GM03348 (cell line): ENCODE data around the gene RAD51B.
"Not testable (repeated sequence)": the region's sequence is repeated elsewhere in the genome, so short reads cannot be mapped to it uniquely, and the experiment has no call there.

Experiments used
- DNase-seq: peaks from one replicate; pipeline ENCODE4 v3.0.0; 2012; ENCODE audit warnings: low spot score

Gene RAD51B

DNA sequence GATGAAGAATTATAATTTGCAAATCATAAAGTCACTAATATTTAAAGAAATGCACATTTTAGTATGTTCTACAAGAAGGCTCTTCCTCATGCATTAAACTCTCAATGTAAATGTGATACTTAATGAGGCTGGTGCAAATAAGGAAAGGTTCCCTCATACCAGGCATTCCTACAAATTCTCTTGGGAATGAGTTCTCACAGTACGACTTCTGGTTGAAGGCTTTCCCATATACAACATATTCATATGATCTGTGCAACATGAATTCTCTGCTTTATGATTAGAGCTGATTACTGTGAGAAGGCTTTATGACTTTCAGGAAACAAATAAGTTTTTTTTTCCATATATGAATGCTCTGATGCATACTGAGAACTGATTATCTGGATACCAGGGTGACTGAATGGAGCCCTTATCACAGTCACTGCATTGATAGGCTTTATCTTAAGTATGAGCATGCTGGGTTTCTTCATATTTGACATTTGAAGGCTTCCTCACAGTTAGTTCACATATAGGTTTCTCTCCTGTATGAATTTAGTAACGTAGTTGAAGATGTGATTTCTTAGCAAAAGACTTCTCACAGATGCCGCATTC lies 293.9 kb downstream of the RAD51B start:
- no peak for DNase-seq

DNA sequence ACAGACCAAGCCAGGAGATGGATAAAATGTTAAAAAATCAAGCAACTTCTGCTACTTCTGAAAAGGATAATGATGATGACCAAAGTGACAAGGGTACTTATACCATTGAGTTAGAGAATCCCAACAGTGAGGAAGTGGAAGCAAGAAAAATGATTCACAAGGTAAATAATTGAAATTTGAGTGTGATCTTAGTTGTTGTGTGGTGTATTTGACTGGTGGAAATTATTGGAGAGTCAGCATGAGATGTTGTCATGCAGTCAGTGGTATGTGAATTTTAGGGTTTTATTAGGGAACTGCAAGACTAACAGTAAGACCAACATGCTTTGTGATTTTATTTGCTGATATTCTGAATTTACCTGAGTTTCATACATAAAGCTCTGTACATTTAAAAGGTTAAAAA lies 296.4 kb downstream of the RAD51B start:
- not testable (repeated sequence) for DNase-seq

DNA sequence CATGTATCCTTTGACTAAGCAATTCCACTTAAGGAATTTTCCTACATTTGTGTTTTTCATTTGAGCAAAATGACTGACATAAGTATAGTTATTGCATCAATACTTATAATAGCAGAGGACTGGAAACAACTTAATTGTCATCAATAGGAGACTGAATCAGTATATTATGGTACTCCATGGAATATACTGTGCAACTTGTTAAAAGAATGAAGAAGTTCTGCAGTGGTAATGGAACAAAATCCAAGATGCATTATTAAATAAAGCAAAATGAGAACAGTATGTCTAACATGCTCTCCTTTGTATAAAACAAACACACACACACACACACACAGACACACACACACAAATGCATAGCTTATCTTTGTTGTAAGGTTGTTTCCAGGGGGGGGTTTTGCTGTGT lies 303.1 kb downstream of the RAD51B start:
- no peak for DNase-seq

DNA sequence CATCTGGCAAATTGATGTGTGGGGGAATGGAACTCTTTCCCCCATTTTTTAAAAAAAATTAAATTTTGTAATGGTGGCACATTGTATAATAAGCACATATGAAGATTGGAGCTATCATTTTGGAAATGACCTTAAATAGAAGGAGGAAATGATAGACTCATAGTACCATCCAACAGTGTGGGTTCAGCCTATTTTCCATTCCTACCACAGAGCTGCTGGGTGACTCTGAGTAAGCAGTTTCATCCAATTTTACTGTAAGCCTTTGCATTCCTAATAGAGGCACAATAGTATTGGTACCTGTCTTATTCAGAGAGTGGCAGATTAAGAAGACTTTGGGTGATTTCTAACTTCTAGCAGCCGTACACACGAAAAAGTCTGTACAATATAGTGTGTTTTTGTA lies 304.5 kb downstream of the RAD51B start:
- DNase-seq, result no peak

DNA sequence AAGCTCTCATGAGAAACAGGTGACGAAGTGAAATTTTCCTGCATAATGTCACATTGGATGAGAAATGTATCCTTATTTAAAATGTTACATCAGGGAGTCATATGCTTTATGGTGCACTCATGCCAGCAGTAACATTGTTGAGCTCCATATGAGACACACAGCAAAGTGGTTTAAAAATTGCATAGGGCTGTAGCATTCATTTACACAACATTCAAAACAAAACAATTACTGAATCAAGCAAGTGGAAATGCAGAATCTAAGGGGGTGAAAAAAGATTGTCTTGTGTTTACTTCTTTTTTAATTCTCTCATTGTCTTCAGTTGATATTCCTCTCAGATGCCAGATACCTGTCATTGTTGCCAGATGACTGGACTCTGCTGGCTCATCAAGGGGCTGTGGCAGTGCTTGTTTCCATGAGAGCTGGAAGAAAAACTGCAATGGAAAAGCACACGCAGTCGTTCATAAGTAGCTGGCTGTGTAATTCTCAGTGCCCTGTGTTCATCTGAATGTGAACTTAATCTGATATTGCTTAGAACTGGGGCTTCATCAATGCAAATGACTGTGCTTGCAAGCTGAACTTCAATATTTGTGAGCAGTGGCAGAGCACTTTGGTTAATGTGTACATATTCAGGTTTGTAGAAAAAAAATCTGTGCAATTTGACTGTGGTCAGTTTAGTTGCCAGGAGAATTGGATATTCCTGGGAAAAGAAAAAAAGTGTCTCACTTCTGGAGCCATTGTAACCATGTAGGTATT lies 305.6 kb downstream of the RAD51B start:
- DNase-seq, result peak; percentile 52

DNA sequence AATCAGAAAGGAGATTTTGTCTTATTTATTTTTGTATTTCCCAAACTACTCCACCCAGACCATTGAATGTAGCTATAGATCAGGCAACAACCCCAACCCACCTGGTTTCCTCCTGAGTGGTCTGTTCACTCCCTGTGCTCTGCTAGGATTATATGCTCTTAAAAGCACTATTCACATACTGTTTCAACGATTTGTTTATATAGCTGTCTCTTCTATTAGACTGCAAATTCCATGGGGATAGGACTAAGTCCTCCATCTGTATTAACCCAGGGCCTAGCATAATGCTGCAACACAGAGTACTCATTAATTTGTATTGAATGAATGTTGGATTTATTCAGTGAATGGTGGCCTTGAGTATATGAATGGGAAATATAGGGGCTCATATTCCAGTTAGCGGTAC lies 307.6 kb downstream of the RAD51B start:
- no peak for DNase-seq

DNA sequence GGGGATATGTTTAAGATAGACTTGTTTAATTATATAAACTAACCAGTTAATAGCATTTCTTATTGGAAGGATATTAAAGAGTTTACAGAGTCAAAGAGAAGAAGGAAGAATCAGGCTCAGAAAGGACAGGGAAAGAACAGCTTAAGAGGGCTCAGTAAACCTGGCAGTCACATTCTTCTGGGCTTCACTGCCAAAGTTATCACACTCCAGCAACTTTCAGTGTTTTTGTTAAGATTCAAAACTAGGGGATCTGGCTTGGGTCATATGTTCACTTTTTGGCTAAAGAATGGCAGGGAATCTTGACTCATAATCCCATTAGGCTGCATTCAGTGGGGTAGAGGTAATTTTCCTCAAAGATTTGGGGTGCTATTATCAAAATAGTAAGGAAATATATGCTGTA lies 312.3 kb downstream of the RAD51B start:
- no peak for DNase-seq

DNA sequence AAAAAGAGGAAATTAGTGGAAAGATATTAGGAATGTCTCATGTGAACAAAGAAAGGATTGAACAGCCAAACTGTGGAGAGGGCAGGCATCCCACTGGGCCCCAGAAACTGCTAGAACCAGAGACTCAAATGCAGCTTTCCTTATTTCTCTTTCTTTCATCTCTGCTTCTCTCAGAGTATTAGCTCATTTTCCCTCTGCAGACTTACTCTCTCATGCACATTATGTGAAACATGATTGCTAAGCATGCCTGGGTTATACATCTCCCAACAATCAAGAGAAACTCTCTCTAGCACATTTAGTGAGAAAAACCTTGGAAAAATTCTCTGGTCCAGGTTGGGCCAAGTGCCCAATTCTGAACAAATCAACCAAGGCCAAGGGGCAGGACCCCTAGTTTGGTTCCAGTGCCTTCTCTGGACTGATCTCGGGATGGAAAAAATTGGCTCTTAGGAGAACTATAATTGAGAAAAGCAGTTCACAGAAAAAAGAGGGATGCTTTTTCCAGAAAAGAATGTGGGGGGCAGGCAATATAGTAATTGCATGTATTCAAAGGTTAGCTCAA lies 313.1 kb downstream of the RAD51B start:
- no peak for DNase-seq

DNA sequence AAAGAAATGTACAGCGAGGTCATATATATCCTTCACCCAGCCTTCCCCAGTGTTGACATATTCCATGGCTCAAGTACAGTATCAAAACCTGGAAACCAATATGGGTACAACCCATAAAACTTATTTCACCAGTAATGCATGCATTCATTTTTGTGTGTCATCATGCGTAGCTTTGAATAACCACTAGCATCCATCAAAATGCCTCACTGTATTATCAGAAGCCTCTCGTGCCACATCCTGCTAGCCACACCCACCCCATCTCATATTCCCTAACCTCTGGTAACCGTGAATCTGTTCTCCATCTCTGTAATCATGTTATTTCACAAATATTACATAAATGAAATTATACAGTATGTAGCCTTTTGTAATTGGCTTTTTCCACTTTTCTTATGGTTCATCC lies 314.3 kb downstream of the RAD51B start:
- no peak for DNase-seq

DNA sequence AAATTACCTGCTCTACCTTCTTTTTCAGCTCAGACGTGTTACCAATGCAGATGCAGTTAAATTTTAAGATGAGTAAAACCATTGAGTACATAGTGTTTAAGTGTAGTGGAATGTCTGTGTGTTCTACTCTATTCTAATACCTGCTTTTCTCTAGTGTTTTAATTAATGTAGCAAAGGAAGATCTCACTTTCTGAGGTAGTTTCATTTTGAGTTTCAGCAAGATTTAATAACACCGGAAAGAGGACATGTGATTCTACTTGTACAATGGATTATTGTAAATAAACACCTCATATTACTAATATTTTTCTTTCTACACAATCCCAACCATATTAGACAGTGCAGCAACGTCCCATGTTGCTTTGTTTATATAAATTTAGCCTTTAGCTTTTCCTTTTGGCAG lies 315.4 kb downstream of the RAD51B start:
- DNase-seq, result no peak

DNA sequence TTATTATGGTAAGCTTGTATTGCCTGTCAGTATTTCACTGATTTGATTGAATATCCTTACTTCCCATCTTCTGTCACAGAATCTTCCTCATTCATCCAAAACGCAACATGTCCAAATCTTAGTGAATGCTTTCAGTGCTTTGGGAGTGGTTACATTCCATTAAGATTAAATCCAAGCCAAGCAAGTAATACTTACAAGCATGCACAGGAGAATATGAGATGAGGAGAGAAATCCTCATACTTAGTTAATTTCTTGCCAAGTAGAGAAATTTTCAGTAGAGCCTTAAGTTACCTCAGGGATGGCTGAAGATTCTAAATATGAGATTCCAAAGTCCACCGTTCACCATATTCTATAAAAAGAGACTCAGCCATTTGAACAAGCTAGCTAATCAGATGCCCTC lies 316.0 kb downstream of the RAD51B start:
- DNase-seq, result peak; percentile 61

DNA sequence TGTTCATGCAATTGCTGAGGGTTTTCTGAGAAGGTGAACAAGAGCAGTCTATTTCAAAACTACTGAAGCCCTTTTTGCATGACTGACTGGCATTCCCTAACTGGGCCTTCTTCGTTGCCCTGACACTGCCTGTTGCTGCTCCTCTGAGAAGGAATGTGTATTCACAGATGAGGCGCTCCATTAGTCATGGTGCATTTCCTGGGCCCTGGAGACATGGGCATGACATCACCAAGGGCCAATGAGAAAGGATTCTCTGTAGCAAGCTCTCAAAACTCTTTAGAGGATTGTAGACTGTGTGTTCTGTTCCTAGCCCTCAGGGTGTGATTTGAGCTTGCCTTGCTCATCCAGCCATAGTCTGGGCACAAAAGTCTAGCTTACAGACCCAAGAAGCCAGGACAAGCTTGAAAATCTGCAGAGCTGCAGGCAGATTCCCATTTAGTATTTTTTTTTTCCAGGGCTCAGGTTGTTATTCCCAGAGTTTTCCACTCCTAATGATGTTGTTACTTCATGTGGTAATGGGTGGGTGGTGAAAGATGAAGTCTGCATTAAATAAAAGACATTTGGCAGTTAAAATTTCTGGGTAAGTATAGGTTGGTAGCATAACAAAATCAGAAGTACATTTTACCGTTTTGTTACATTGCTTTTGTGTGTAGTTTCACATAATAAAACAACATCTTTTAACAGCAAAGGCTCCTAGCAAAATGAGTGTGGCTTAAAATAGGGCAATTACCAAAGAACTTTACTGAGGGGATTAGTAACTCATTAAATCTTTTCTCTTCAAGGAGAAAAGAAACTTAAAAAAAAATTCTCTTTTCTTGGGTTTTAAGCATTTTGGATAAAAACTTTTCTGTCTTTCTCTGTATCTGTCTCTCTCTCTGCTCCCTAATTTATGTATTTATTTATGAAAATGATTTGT lies 318.4 kb downstream of the RAD51B start:
- DNase-seq, result peak; percentile 84

DNA sequence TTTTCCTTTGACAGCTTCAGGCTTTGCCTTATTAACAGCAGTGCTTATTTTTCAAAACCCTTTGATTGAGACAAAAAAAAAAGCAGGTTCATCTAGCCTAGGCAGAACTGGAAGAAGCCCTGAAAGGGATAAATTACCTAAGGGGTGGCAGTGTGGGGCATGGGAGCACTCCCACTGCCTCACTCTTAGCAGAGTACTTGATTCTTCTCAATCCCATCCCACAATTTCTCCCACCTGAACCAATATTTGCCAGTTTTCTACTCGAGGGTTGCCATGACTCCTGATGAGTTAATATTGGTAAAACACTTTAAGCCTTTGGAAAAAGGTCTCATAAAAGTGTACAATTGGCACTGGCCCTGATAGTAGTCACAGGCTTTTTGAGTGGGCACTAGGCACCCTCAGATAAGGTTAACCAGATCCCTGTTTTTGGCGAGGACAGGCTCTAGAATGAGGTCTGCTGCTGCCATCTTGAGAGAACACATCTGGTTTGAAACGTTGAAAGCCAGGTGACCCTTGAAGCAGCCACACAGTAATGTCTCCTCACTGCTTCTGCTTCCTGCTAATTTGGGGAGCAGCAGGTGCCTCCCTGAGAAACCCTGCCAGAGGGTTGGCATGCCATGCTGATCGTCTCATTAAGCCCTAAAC lies 320.0 kb downstream of the RAD51B start:
- no peak for DNase-seq

DNA sequence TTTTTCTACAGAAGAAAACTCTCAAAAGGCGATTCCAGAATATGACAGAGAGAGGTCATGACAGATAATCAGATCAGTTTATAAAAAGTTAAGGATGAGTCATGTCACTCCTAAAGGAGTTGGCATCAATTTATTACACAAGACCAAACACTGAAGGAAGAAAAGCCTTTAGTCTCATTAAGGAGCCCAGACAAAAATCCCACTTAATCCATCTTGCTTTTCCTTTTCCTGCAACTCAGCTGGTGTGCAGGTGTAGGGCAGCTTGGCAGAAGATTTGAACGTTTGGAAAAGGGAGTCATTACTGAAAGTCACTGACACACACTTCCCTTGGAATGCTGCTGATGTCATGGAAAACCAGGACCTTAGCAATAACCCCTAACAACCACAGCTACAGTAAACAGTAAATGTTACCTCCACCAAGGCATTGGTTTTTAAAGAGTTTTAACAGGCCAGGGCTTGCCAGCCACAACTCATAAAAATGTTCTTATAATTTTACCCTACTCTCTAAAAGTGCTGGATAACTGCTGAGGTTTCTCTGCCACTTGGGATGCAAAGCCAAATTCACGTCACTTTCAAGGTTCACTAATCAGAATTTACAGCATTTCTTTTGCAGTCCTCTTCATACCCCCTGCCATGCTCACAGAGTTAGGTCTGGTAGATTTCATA lies 320.6 kb downstream of the RAD51B start:
- DNase-seq, result peak; percentile 62

DNA sequence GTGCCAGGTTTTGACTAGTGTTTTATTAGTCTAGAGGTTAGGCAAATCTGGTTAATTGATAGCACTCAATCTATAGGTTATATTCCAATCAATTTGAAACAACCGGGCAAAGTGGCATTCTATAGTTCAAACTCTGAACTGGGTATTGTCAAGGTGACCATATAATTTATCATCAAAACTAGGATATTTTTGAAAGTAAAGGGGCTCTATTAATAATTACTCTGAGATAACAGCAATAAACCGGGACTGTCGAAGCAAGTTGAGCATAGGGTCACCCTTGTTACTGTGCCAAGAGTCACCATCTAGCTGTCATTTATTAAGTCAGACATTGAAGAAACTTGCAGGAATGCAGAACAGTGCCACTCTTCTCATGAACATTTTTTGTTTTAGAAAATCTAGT lies 321.2 kb downstream of the RAD51B start:
- no peak for DNase-seq

DNA sequence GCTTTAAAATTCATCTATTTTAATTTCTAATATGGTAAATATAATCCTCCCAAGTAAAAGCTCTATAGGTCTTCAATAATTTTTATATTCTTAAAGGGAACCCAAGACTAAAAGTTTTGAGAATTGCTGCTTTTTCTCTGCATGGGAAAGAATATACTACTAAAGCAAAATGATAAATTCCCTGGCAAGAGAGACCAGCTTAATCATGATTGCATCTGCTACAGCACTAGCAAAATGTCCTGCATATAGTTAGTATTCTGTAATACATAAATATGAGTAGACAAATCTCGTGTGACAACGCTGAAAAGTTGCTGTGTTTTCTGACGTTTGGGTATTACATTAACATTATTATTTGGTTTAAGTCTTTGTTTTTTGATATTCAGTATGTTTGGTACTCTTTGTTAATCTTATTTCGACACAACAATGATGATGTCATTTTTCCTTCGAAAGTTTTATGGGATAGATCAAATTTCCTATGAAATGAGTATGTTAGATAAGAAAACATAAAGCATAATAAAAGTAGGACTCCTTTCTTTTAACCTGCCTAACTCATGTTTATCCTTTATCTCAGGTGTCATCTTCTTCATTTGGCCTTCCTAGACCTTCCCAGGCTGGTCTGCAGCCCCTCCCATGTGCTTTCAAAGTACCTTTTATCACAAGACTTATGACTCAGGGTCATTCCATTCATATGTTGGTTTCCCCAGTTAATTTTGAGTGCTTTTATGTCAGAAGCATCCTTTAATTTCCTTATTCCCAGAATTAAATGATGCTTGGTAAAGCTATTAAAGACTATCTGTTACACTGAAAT lies 321.9 kb downstream of the RAD51B start:
- no peak for DNase-seq

DNA sequence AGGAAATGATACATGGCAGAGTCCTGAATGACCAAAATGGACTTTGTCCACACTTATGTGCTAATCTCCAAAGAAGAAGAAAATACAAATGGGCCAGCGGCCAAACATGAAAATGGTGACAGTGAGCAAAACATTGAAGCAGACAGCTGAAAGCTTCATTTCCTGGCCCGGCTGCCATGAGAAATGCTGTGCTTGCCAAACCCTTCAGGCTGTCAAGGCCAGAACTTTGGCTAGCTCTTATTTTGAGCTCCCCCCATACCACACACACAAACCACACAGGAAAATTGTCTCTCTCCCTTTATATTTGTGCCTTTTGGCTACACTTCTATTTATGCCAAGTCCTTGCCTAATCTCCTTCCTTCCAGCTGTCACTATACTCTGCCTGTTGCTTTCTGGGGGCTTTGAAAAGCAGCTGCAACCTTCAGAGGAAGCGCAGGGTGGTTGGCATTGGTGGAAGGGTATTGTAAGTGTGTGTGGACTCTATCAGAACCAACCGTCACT lies 323.8 kb downstream of the RAD51B start:
- peak; percentile 32 for DNase-seq

DNA sequence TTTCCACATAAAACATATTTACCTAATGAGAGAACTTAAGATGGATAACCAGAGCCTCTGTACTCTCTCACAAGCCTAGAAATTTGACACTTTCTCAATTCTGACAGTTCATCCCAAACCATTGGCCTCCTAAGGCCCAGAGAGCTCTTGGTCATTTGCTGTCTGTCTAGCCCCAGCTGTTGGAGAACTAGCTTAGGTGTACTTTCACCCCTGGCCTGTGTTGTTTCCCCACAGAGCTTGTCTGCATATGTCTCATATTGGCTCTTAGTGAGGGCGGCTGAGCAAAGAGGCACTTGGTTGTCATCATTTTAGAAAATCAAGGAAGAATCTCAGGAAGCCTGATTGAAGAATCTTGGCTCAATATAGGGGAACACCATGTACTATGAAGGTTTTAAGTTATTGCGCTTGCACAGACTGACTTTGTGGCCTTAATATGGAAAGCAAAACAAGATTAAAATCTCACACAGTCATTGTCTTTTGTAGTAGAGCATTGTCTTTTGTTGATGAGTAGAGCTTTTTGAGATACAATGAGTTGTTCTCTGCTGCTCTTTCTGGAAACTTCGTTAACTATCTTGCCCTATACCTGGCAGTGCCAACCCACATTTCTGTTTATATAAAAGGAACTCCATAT lies 324.6 kb downstream of the RAD51B start:
- no peak for DNase-seq

DNA sequence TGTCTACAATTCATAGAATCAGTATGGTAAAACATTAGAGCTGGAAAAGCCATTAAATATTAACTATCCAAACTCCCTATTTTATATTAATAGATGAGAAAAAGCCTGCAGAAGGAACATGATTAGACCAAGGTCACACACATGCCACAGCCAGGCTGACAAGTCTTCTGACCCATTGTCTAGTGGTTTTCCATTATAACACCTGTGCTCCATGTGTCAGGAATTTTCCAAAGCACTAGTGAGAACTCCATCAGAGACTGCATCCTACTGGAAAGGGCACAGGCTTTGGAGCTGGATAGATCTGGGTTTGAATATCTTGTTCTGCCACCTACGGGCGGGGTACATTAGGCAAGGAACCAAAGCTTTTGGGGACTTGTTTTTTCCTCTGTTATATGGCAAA lies 325.5 kb downstream of the RAD51B start:
- DNase-seq, result no peak

DNA sequence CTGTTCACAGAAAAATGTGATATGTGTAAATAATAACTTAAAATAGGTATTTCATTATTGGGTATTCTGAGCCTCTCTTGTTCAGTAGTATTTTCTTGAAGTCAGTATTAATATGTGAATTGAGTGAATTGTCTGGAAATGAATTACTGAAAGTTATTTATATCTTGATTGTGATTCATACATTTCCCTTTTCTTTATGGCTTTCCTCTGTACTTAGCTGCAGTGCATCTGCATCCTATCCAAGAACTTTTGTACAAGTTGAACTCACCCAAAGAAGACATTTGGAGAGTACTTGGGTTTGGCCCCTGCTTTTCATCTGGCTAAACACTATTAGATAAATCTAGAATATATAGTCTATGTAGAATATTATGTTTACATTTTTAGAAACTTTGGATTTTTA lies 326.0 kb downstream of the RAD51B start:
- DNase-seq, result no peak
